Activated T-helper 9 cell treated with anti-CD3 and anti-CD28 coated beads, Interleukin-2, amount 50 U/mL, for 16 hours (primary cell): ENCODE results near the gene GPHN.

ENCODE experiments used
- DNase-seq: peaks from one replicate; pipeline ENCODE4 v3.0.0-alpha.2; 2020; ENCODE audit warnings: low read depth

GPHN gene

GRCh38 chr14:67167420-67168109, 659.6 kb downstream of the GPHN start:
- DNase-seq: no peak

DNA sequence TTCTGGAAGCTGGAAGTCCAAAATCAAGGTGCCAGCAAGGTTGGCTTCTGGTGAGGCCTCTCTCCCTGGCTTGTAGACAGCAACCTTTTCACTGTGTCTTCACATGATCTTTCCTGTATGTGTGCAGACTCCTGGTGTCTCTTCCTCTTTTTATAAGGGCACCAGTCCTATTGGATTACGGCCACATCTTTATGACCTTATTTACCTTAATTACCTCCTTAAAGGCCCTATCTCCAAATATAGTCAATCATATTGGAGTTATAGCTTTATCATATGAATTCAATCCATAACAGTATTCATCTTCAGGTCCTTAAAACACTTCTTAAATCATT, 660.1 kb downstream of the GPHN start:
- DNase-seq: no peak

DNA sequence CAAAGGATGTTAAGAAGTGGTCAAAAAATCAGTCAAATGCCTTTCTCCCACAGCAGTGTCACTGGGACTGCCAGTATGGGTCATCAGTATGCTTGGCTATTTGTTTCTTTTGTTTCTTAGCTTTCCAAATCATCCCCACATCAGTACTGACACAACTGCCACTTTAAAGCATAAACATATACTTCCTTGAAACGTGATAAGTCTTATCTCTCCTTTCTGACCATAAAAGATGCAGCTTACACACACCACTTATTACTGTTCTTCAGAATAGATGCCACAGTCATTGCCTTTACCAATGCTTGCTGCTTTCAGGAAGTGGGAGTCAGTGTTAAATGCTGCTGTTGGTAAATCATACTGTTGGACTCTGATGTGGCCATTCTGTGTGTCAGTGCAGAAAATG, 662.7 kb downstream of the GPHN start:
- DNase-seq: no peak

DNA sequence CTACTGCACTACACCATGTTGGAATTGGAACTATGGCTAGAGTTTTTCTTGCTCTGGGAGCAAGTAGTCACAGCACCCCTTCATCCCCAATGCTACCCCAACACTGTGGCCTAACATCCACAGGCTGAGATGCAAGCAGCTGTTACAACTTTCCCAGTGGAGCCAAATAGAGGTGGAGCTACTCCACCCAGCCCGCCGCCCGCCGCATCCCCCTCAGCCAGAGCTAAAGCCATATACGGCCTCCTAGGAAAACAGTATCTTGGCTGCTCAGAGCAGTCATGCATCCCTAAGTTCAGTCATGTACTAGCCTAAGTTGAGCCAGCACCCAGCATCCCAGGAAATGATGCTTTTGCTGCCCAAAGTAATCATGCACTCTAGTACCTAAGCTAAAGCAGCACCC, 664.1 kb downstream of the GPHN start:
- no peak for DNase-seq

DNA sequence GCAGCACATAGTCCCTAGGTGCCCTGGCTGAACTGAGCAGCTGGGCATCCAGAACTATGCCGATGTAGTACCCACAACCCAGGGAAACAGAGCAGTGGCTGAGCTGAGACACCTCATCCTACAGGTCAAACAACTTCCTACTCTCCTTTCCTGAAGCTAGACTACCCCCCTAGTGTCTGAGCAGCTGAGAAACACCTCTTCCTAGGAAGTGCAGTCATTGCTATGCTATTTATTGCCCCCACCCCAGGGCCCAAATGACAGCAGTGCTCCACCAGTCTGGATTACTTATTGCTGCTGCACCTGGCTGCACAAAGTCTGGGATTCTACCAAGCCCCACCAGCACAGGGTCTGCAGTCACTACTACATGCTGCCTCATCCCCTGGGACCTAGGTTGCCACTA, 664.6 kb downstream of the GPHN start:
- no peak for DNase-seq

GRCh38 chr14:67173719-67174118, 665.8 kb downstream of the GPHN start:
- DNase-seq: no peak

DNA sequence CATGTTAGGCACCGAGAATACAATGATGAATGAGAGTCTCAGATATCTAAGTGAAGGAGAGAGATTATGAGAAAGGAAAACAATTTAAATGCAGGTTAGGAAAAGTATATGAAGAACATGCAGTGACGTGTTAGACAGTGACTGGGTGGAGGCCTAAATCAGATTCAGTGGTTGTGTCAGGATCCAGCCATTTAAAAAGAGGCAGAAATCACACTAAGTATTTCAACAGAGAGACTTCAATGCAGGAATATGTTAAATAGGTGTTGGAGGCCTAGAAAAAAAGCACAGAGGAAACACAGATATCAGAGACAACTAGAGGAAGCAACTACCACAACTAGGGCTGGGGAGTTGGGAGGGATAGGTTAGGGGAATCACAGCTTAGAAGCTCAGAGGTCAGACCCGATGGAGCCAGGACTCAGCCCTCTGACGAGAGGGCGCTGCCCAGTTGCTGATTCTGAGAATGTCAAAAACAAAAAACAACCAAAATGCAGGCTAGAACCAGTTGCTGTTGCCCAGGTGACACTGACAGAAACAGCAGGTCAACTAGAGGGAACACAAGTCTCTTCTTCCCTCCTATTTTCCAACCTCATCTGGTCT, 678.3 kb downstream of the GPHN start:
- no peak for DNase-seq

GRCh38 chr14:67186789-67187584, 679.0 kb downstream of the GPHN start:
- DNase-seq: no peak

GRCh38 chr14:67187826-67188225, 679.9 kb downstream of the GPHN start:
- no peak for DNase-seq

DNA sequence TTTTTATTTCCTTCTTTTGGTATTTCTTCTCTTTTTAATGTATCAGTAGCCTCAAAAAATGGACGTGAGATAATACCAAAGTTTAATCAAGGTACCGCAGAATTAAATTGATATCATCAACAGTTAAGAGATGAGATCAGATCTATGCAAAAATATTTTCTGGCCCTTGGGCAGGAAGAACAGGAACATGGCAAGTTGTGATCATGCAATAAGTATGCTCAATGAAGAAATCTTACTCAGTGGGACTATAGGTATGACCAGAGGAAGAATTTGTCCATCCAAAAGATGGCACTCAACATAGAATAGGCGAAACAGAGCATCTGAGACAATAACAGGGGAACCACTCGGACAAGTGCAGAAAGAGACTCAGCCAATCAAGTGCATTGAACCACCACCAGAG, 680.4 kb downstream of the GPHN start:
- no peak for DNase-seq

DNA sequence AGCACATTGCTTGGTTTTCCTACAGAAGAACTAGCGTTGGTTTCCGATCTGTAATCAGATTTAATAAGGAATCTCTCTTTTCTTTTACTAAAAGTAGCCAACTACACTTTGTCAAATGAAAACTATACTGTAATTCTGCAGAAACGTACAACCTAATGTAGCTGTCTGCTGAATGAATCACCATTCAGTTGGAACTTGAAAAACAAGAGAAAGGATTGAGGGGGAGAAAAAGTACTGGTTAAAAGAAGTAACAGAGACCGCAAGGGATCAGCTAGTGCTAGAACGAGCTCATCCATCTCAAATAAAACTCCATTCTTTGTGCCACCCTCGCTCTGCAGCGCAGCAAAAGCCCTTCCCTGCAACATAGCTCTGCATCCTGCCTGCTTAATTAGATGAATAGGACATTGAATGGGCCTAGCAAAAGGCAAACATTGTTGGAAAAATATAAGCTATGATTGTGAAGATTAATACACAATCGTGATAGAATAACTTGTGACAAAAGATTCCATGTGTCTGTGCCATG, 683.9 kb downstream of the GPHN start:
- no peak for DNase-seq

DNA sequence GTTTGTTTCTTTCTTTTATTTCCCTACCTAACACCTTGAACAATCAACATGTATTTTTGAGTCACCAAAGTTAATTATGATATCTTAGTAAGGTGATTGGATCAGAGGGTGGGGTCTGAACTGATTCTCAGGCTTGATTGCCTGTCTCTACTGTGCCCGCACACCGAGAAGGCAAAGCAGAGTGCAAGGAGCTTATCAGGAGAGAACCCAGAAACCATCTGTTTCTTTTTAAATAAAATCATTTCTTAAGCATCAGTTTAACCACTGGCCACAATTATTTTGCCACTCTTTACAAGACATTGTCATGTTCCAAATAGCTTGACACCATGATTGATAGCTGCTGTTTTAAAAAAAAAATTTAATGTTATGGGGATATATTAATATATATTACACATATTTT, 684.4 kb downstream of the GPHN start:
- no peak for DNase-seq

GRCh38 chr14:67195279-67195678, 687.3 kb downstream of the GPHN start:
- DNase-seq: no peak

DNA sequence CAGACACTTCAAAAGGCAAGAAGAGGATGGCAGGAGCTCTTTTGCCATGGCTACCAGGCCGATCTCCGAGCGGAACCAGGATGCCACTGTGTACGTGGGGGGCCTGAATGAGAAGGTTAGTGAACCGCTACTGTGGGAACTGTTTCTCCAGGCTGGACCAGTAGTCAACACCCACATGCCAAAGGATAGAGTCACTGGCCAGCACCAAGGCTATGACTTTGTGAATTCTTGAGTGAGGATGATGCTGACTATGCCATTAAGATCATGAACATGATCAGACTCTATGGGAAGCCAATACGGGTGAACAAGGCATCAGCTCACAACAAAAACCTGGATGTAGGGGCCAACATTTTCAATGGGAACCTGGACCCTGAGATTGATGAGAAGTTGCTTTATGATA, 691.1 kb downstream of the GPHN start:
- DNase-seq: no peak

DNA sequence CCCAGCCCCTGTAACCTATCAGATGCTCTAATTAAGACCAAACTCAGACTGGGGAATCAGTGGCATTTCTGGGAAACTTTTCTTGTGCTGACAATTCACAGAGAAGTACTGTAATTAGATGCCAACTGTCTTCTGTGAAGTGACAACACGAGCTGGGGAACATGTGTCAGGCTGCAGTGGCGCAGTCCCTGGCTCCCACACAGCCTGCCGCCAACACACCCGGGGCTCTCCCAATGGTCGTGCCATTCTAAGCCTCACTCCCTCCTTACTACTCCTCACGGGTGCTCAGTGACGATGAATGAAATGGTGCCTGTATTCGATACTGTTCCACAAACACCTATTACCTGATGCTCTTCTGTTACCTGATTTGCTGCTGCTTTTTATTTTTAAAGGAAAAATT, 699.9 kb downstream of the GPHN start:
- DNase-seq: no peak

- DNase-seq: no peak
These were observed 710.2 kb downstream of the GPHN start for GRCh38 chr14:67218126-67218525.

DNA sequence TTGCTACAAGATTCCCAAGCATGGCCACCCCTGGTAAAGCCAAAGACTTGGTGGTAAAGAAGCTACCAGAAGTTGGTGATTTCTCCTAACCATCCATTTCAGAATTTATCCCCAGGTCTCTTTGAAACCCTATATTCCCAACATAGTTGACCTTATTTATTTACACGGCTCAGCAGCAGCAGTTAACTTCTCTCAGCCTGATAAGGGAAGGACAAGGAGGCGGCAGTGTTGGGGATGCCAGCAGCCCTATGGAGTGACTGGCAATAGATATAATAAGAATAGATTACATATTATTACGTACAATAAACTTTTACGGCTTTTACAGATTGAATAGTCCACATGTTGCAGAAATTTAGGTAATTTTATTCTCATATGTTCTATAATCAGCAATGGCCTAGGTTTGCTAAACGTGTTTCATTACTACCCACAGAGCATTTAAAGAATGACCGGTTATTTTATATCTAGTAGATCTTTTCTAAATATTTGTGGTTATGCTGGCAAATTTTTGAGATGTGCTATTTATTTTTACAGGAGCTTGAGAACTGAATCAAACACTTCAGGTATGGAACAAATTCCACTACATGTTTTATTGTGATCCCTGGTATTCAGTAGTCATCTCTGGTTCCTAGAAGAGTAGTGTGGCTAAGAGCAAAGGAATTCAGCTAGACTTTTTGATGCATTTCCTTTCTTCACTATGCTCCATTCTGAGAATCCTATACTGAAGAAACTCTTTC, 713.5 kb downstream of the GPHN start:
- DNase-seq: no peak

DNA sequence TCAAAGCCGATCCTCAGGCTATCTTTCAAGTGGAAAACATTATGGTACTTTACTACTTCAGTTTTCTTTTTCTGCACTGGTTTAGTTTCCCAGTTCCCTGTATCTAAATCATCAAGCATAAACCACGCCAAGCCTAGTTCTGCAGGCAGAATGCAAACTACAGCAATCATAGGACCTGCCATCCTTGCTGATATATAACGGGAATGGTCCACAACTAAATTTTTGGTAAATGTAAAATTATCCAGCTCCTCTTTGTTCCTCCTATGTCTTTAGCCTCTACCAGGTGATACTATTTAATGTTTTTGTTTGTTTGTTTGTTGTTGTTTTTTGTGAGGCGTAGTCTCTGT, 714.0 kb downstream of the GPHN start:
- DNase-seq: no peak

- DNase-seq: no peak
These were observed 717.6 kb downstream of the GPHN start for GRCh38 chr14:67225523-67225922.

GRCh38 chr14:67228325-67228984, 720.5 kb downstream of the GPHN start:
- DNase-seq: no peak
